Peyer's patch (tissue), 4 donors: ENCODE results near the gene ZNF407. TPM values are rescaled to one million over a fixed set of nuclear protein-coding genes. Genes with fewer than 3 reads are reported as not detected.

ENCODE experiments used
- DNase-seq, 3 donors: peaks; one replicate each; pipeline ENCODE4 v3.0.0-alpha.2; 2017 to 2019
- H3K27ac ChIP-seq, 4 donors: fragments of 200-600 bp; sonication (generic); one replicate each; pipeline ENCODE4 v1.5.1; 2016 to 2019
- H3K27me3 ChIP-seq, 2 donors: fragments of 200-600 bp; sonication (generic); one replicate each; pipeline ENCODE4 v1.5.1; 2019
- H3K36me3 ChIP-seq, 3 donors: fragments of 200-600 bp; sonication (generic); one replicate each; pipeline ENCODE4 v1.5.1; 2016 to 2019
- H3K4me1 ChIP-seq, 4 donors: fragments of 200-600 bp; sonication (generic); one replicate each; pipeline ENCODE4 v1.5.1; 2016 to 2019
- H3K4me3 ChIP-seq, 4 donors: fragments of 200-600 bp; sonication (generic); 1 replicate in 3 of 4; 2 replicates in 1 of 4; pipeline ENCODE4 v1.5.1; 2016 to 2019; ENCODE audit warnings: mild to moderate bottlenecking in 1 of 4
- H3K9me3 ChIP-seq, 4 donors: fragments of 200-600 bp; sonication (generic); one replicate each; pipeline ENCODE4 v1.5.1; 2016 to 2019; ENCODE audit warnings: mild to moderate bottlenecking in 1 of 4
- CTCF ChIP-seq, 6 experiments: fragments of 450-650 bp in 4 of 6; fragments of 200-600 bp in 2 of 6; sonication (generic) in 1 of 6; IDR thresholded peaks; one replicate each; pipeline ENCODE4 v1.5.1; 2017 to 2019; ENCODE audit warnings: antibody characterized with exemption in 6 of 6, mild to moderate bottlenecking in 3 of 6, moderate library complexity in 1 of 6
- POLR2A ChIP-seq, 2 donors: fragments of 450-650 bp; IDR thresholded peaks; one replicate each; pipeline ENCODE4 v1.5.1; 2017; ENCODE audit warnings: antibody characterized with exemption in 2 of 2, mild to moderate bottlenecking in 2 of 2, moderate library complexity in 2 of 2
- total RNA-seq, 4 donors: library from RNA; depleted of rRNA; stranded (reverse); fragments of >200 nt; gene quantifications; one replicate each; pipeline ENCODE4 v1.1.0, GENCODE V29; 2016

The ZNF407 gene
- total RNA-seq, 4 donors from 2014 or later, result 24.0 to 54.5 (median 32.3) TPM

GRCh38 chr18:75003039-75003438, 405.4 kb downstream of the ZNF407 start:
- H3K4me3 ChIP-seq, result no peak overlapping the region
- TF ChIP-seq CTCF (IDR thresholded peaks at IDR 0.05) (no peak), POLR2A (IDR thresholded peaks at IDR 0.05) (no peak)
- H3K27ac ChIP-seq, result no peak overlapping the region
- no peaks in the 10 kb centered on the region for H3K36me3 ChIP-seq
- H3K27me3 ChIP-seq, result no peaks in the 10 kb centered on the region
- H3K9me3 ChIP-seq, result no peaks in the 10 kb centered on the region
- no peaks in the 10 kb centered on the region for H3K4me1 ChIP-seq
- no peak for DNase-seq

- Histone ChIP-seq H3K4me3 (no peak overlapping the region), H3K27ac (no peak overlapping the region), H3K27me3 (no peaks in the 10 kb centered on the region), H3K36me3 (no peaks in the 10 kb centered on the region), H3K9me3 (no peaks in the 10 kb centered on the region), H3K4me1 (no peaks in the 10 kb centered on the region)
- no peak for DNase-seq
- no peak for TF ChIP-seq CTCF (IDR thresholded peaks at IDR 0.05)
- TF ChIP-seq POLR2A (IDR thresholded peaks at IDR 0.05), result no peak
Observed at GRCh38 chr18:75003764-75004690, 406.4 kb downstream of the ZNF407 start.

GRCh38 chr18:75005626-75006025, 408.0 kb downstream of the ZNF407 start:
- H3K27me3 ChIP-seq, result no peaks in the 10 kb centered on the region
- no peaks in the 10 kb centered on the region for H3K4me1 ChIP-seq
- TF ChIP-seq POLR2A (IDR thresholded peaks at IDR 0.05) (no peak), CTCF (IDR thresholded peaks at IDR 0.05) (no peak)
- H3K27ac ChIP-seq, result no peak overlapping the region
- no peaks in the 10 kb centered on the region for H3K9me3 ChIP-seq
- no peaks in the 10 kb centered on the region for H3K36me3 ChIP-seq
- DNase-seq, result no peak
- no peak overlapping the region for H3K4me3 ChIP-seq

GRCh38 chr18:75008186-75008585, 410.5 kb downstream of the ZNF407 start:
- DNase-seq, result no peak
- Histone ChIP-seq H3K4me1 (no peaks in the 10 kb centered on the region), H3K4me3 (no peak overlapping the region), H3K27ac (no peak overlapping the region), H3K36me3 (no peaks in the 10 kb centered on the region), H3K27me3 (no peaks in the 10 kb centered on the region), H3K9me3 (no peaks in the 10 kb centered on the region)
- TF ChIP-seq CTCF (IDR thresholded peaks at IDR 0.05) (no peak), POLR2A (IDR thresholded peaks at IDR 0.05) (no peak)

GRCh38 chr18:75009296-75009695, 411.6 kb downstream of the ZNF407 start:
- no peaks in the 10 kb centered on the region for H3K9me3 ChIP-seq
- H3K36me3 ChIP-seq, result no peaks in the 10 kb centered on the region
- no peak for TF ChIP-seq POLR2A (IDR thresholded peaks at IDR 0.05)
- TF ChIP-seq CTCF (IDR thresholded peaks at IDR 0.05), result no peak
- DNase-seq, result no peak
- H3K4me3 ChIP-seq, result no peak overlapping the region
- no peak overlapping the region for H3K27ac ChIP-seq
- no peaks in the 10 kb centered on the region for H3K4me1 ChIP-seq
- no peaks in the 10 kb centered on the region for H3K27me3 ChIP-seq
